K562 (cell line): ENCODE results near the gene CENPO. TPM values are rescaled to one million over a fixed set of nuclear protein-coding genes. Genes with fewer than 3 reads are reported as not detected.
A peak's percentile ranks its signal among the peaks of the same experiment; 100 is the strongest.

Experiments
- ATAC-seq: fragments of 200-7000 bp; cut with Tn5 transposase; 3 replicates; pipeline ENCODE4 v1.9.1; 2020; ENCODE audit warnings: moderate library complexity
- BruUV-seq: library from RNA; stranded (reverse); fragments of 400-500 nt; replicated peaks from 2 replicates; lab custom pipeline; 2021; lab: Mats Ljungman, UMichigan
- CTCF ChIA-PET: fragments of 300-600 bp; formaldehyde crosslinking; extraction: SDS; loops from one replicate; lab custom pipeline; 2021; ENCODE audit warnings: low intra/inter-chr PET ratio; lab: Yijun Ruan, JAX
- POLR2A ChIA-PET: fragments of 300-600, 350-650 bp; sonication (Branson Sonifier 250); formaldehyde crosslinking; extraction: SDS; loops from one replicate; lab custom pipeline; 2021; ENCODE audit warnings: antibody characterized with exemption, inconsistent platforms; lab: Yijun Ruan, JAX
- DNase-seq, 4 experiments: peaks; one replicate each; pipeline versions ENCODE4 v3.0.0 to v3.0.0-alpha.2; 2011 to 2018; ENCODE audit warnings: low spot score in 3 of 4, mixed read lengths in 3 of 4; ENCODE audit errors: extremely low read depth in 1 of 4
- FAIRE-seq: peaks from 2 replicates; lab custom pipeline; 2011; peaks lifted over from hg19 to GRCh38; lab: Jason Lieb, UNC
- H2AFZ ChIP-seq: 2 replicates; pipeline ENCODE4 v1.6.0; 2011; ENCODE audit warnings: low read depth, low read length, control low read depth, inconsistent platforms
- H3K27ac ChIP-seq: fragments of 200-600 bp; 3 replicates; pipeline ENCODE4 v1.8.0; 2011; ENCODE audit warnings: low read depth, mild to moderate bottlenecking, control low read depth, inconsistent platforms, low read length, moderate library complexity, mixed read lengths; ENCODE audit errors: extremely low read depth
- H3K27me3 ChIP-seq, 2 experiments: fragments of 300-600 bp in 1 of 2; 2 replicates in 1 of 2; 3 replicates in 1 of 2; pipeline versions ENCODE4 v1.6.0 to v1.8.0; 2011; ENCODE audit warnings: inconsistent platforms in 2 of 2, low read length in 2 of 2, mild to moderate bottlenecking in 1 of 2, mixed read lengths in 1 of 2, moderate library complexity in 1 of 2; ENCODE audit not compliant: control insufficient read depth in 2 of 2, insufficient read depth in 2 of 2
- H3K36me3 ChIP-seq: fragments of 300-600 bp; 3 replicates; pipeline ENCODE4 v1.8.0; 2011; ENCODE audit warnings: mild to moderate bottlenecking, low read length, inconsistent platforms; ENCODE audit not compliant: control insufficient read depth, insufficient read depth
- H3K4me1 ChIP-seq, 2 experiments: fragments of 200-600 bp in 1 of 2; replicated peaks in 1 of 2; 2 replicates in 1 of 2; 3 replicates in 1 of 2; pipeline versions ENCODE4 v1.5.1 to v1.8.0; 2011; ENCODE audit warnings: inconsistent platforms in 2 of 2, low read length in 2 of 2, mild to moderate bottlenecking in 1 of 2, mixed read lengths in 1 of 2, moderate library complexity in 1 of 2; ENCODE audit not compliant: control insufficient read depth in 2 of 2, insufficient read depth in 2 of 2
- H3K4me2 ChIP-seq: 2 replicates; pipeline ENCODE4 v1.6.1; 2011; ENCODE audit warnings: low read length, control low read depth, inconsistent platforms, mixed read lengths; ENCODE audit not compliant: insufficient read depth
- H3K4me3 ChIP-seq: fragments of 200-600 bp; sonication (generic), shearing (Covaris generic); 2 replicates; pipeline ENCODE4 v1.5.1; 2016; ENCODE audit warnings: control low read depth, inconsistent platforms
- H3K79me2 ChIP-seq: fragments of 200-600 bp; 3 replicates; pipeline ENCODE4 v1.8.0; 2011; ENCODE audit warnings: low read length, inconsistent platforms; ENCODE audit not compliant: control insufficient read depth, insufficient read depth
- H3K9ac ChIP-seq, 2 experiments: 2 replicates each; pipeline versions ENCODE4 v1.6.0 to v1.6.1; 2011; ENCODE audit warnings: low read depth in 2 of 2, low read length in 2 of 2, control low read depth in 1 of 2, inconsistent platforms in 1 of 2, mild to moderate bottlenecking in 1 of 2, mixed read lengths in 1 of 2; ENCODE audit not compliant: insufficient read depth in 1 of 2
- H3K9me1 ChIP-seq: one replicate; pipeline ENCODE4 v1.6.0; 2011; ENCODE audit warnings: inconsistent platforms, mild to moderate bottlenecking, low read length, moderate library complexity; ENCODE audit not compliant: control insufficient read depth, insufficient read depth
- H3K9me3 ChIP-seq: replicated peaks from 2 replicates; pipeline ENCODE4 v1.5.1; 2011; ENCODE audit warnings: low read depth, low read length, inconsistent platforms; ENCODE audit not compliant: control insufficient read depth, insufficient read depth
- H4K20me1 ChIP-seq: replicated peaks from 2 replicates; pipeline ENCODE4 v1.6.1; 2011; ENCODE audit warnings: low read length, inconsistent platforms, mixed read lengths; ENCODE audit not compliant: control insufficient read depth, insufficient read depth
- ADNP ChIP-seq: fragments of 200-800 bp; sonication (Bioruptor generic); IDR thresholded peaks from 2 replicates; pipeline ENCODE4 v1.6.1; 2016; ENCODE audit warnings: missing genetic modification characterization, missing compliant biosample characterization
- DDX20 ChIP-seq: fragments of 450-650 bp; IDR thresholded peaks from 2 replicates; pipeline ENCODE4 v1.6.1; 2016; ENCODE audit warnings: missing genetic modification characterization, low read depth, mild to moderate bottlenecking, missing compliant biosample characterization, moderate library complexity
- PBX2 ChIP-seq, 2 experiments: IDR thresholded peaks in 1 of 2; conservative IDR thresholded peaks in 1 of 2; 2 replicates each; pipeline ENCODE4 v1.6.1; 2016; ENCODE audit warnings: low read depth in 2 of 2, mild to moderate bottlenecking in 1 of 2, missing compliant biosample characterization in 1 of 2, missing genetic modification characterization in 1 of 2, moderate library complexity in 1 of 2
- RBM39 ChIP-seq: fragments of 200-400 bp; formaldehyde crosslinking; optimal IDR thresholded peaks from 2 replicates; pipeline ENCODE3; 2018; ENCODE audit warnings: low read depth, low read length
- THAP12 ChIP-seq: fragments of 250-450 bp; sonication (Bioruptor Pico); IDR thresholded peaks from 2 replicates; pipeline ENCODE4 v1.9.0; 2021; ENCODE audit warnings: mild to moderate bottlenecking, inconsistent platforms
- WGBS: fragments of 100-300 bp; shearing (Covaris generic); methylation state at CpG from one replicate; pipeline ENCODE4 v1.1.6; 2016; ENCODE audit warnings: low coverage, mixed read lengths; ENCODE audit not compliant: insufficient coverage; ENCODE audit errors: missing lambda C conversion rate; 5-methylcytosine and 5-hydroxymethylcytosine counted together
- in situ Hi-C: fragments of 300-500 bp; cut with MboI; formaldehyde crosslinking; loops from 4 replicates; pipeline ENCODE4 v1.15.0; 2018; ENCODE audit warnings: inconsistent platforms, mixed read lengths
- intact Hi-C: fragments of 100-400 bp; cut with micrococcal nuclease; formaldehyde crosslinking; loops from 2 replicates; pipeline ENCODE4 v1.14.2; 2022
- polyA plus RNA-seq, 8 experiments: library from polyadenylated mRNA; depleted of rRNA in 4 of 8; stranded (reverse) in 5 of 8; unstranded in 3 of 8; fragments of >200 nt; fragmentation: Nextera tagmentation in 2 of 8; fragmentation: Illumina TruSeq in 1 of 8; extraction: Ambion mirVana in 2 of 8; extraction: Trizol in 1 of 8; gene quantifications; 2 replicates each; pipeline versions ENCODE4 v1.2.1 to v1.2.3, GENCODE V29; 2011 to 2014; ENCODE audit warnings: inconsistent platforms in 1 of 8, missing spikeins in 1 of 8
- total RNA-seq, 7 experiments: library from RNA; depleted of rRNA in 6 of 7; stranded (reverse); fragments of >200 nt in 6 of 7; fragmentation: Illumina TruSeq in 2 of 7; extraction: Trizol in 2 of 7; gene quantifications; 2 replicates each; pipeline versions ENCODE4 v1.2.1 to v1.2.3, GENCODE V29; 2011 to 2021; ENCODE audit warnings: low replicate concordance in 1 of 7

Gene CENPO
- total and polyA plus RNA-seq, 9 of the 15 experiments (the other 6 are each of a cell fraction or from before 2014, with no cell fraction given), result 30.6 to 59.4 (median 38.9) TPM

- TF ChIP-seq ADNP (tag), result no peak
- no peak for TF ChIP-seq THAP12 (CRISPR knock-in tag)
- no peak for TF ChIP-seq DDX20 (tag)
Observed at GRCh38 chr2:24813691-24814137, 20.5 kb downstream of the CENPO start (continued).

- CTCF ChIA-PET, result no interaction called here
- no peak for ATAC-seq
- WGBS, result 92% methylated on average over 4 of the region's 4 CpGs
Observed at GRCh38 chr2:24814516-24814915, 21.3 kb downstream of the CENPO start.

More at GRCh38 chr2:24814516-24814915, 21.3 kb downstream of the CENPO start:
- TF ChIP-seq PBX2 (CRISPR knock-in tag; IDR thresholded peaks at IDR 0.05; ENCODE audit: low read depth) (no peak), PBX2 (tag; conservative IDR thresholded peaks at IDR 0.05; ENCODE audit: low read depth) (0 out of 2 replicates have a peak, but pooled peaks have one; percentile 19), RBM39 (no peak)
- Histone ChIP-seq H3K9ac (no peak overlapping the region), H3K9me3 (no peaks in the 10 kb centered on the region), H3K36me3 (peaks cover 73% of the 10 kb centered on the region), H3K4me3 (no peak overlapping the region), H2AFZ (no peak overlapping the region), H3K9me1 (no peaks in the 10 kb centered on the region), H3K4me1 (peaks cover 8 to 32% of the 10 kb centered on the region in 2 experiments), H3K79me2 (peaks cover 42% of the 10 kb centered on the region), H3K27me3 (no peaks in the 10 kb centered on the region), H3K27ac (no peak overlapping the region), H4K20me1 (no peaks in the 10 kb centered on the region), H3K4me2 (no peak overlapping the region)
- intact Hi-C loops (no loop called here), in situ Hi-C loops (no loop called here)
- POLR2A ChIA-PET, result interaction anchor here (0.7 to 2.0 kb wide), 2 partner anchors 9 to 15 kb away, joined by 3 to 10 read pairs; no protein-coding TSS in a partner anchor
- BruUV-seq, result no TSS peak
- FAIRE-seq, result no peak
- DNase-seq, result no peak
